Measurements from ENCODE around the gene GPS2.

GPS2 gene

DNA sequence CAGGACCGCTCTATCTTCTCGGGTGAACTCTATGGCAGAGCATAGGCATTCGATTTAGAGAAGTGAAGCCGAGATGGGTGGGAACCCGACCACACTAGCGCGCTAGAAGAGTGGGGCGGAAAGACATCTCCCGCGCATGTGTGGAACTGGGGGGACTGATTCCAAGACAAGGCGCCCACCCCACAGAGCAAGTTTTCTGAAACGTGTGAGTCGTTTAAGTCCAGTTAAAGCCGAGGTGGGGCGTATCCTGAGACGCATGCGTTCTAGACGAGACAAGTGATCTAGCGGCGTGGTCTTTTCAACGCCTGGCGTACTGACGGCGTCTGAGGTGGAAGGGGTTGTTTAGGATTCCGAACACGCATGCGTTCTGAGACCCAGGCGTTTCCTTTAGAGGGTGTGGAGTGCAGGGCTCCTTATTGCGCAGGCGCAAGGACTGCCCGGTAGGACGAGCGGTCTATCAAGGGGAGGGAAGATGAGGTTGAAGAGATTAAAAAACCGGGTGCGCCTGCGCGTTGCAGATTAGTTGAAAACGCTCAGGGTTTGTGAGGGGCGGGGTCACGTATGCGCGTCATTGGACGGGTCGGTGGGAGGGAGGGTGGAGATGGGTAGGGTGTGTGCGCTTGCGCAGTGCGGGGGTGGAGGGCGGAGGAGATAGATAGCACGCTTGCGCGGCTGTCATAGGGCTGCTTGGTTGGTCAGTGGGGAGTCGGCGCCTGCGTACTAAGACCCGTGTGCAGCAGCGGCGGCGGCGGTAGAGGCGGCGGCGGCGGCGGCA is 8.1 kb downstream of the GPS2 start, which contains the start of gene EIF5A:
EIF5A (plus strand) TSS at position 718 of the 775 bp plus-strand sequence. CDS start 2,008 bp downstream, outside the sequence.
- peak within 1 kb of the TSS; percentile 95 for H3K27ac ChIP-seq (ENCODE audit: low read depth, low read length, severe bottlenecking)
- H3K36me3 ChIP-seq (ENCODE audit: control insufficient read depth, insufficient read depth, low read length) = peaks cover 32% of the 10 kb centered on the region
- 1% methylated on average over 52 to 62 of the region's 64 CpGs for WGBS, 2 experiments (ENCODE audit: insufficient coverage in 2 of 2)
- no peaks in the 10 kb centered on the region for H3K9me3 ChIP-seq (ENCODE audit: control insufficient read depth, low read length)
- H3K4me3 ChIP-seq (ENCODE audit: extremely low read depth, insufficient read depth, low read length, poor library complexity, severe bottlenecking) = peak within 1 kb of the TSS; percentile 90
- peaks cover 10% of the 10 kb centered on the region for H3K4me1 ChIP-seq (ENCODE audit: control insufficient read depth, insufficient read depth, low read length, poor library complexity, severe bottlenecking)

DNA sequence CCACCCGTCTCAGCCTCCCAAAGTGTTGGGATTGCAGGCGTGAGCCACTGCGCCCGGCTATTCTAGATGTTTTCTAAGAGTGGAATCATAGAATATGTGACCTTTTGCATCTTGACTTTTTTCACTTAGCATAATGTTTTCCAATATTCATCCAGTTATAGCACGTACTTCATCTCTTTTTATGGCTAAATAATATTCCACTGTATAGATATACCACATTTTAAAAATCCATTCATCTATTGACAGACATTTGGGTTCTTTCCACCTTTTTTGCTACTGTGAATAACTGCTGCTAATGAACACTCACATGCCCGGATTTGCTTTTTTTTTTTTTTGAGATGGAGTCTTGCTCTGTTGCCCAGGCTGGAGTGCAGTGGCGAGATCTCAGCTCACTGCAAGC is 11.0 kb downstream of the GPS2 start:
- WGBS, 2 experiments (ENCODE audit: insufficient coverage in 2 of 2) = 89 to 92% methylated on average over 1 to 2 of the region's 7 CpGs
- H3K9me3 ChIP-seq (ENCODE audit: control insufficient read depth, low read length) = no peaks in the 10 kb centered on the region
- H3K27ac ChIP-seq (ENCODE audit: low read depth, low read length, severe bottlenecking) = no peak overlapping the region
- H3K36me3 ChIP-seq (ENCODE audit: control insufficient read depth, insufficient read depth, low read length) = peaks cover 4% of the 10 kb centered on the region
- no peak overlapping the region for H3K4me3 ChIP-seq (ENCODE audit: extremely low read depth, insufficient read depth, low read length, poor library complexity, severe bottlenecking)
- peaks cover under 1% of the 10 kb centered on the region for H3K4me1 ChIP-seq (ENCODE audit: control insufficient read depth, insufficient read depth, low read length, poor library complexity, severe bottlenecking)

DNA sequence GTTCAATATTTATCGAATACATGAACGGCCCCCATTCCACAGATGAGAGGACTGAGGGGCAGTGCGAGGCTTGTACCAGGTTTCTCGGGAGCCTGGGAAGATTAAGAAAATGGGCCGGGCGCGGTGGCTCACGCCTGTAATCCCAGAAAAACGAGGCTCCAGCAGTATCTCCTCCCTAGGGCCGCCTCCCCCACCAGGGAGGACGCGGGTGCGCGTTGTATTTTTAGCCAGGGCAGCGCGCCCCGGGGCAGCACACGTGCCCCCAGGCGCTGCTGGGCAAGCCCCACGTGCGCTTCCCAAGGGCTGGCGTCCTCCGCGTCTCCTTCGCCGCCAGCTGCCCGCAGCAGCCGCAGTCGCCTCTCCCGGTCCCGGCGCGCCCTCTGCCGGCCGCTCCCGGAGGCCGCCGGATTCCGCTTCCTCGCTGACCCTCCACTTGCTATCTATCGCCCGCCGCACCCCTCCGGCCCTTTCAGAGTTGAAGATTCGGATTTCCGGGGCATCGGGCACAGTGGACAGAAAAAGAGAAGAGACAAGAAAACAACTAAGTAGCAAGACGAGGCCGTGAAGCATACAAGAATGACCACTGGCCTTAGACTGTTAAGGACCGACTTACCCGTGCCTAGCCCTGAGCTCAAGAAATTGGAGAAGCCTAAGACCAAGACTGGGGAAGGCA is 18.8 kb downstream of the GPS2 start:
- H3K9me3 ChIP-seq (ENCODE audit: control insufficient read depth, low read length) = no peaks in the 10 kb centered on the region
- H3K27ac ChIP-seq (ENCODE audit: low read depth, low read length, severe bottlenecking) = no peak overlapping the region
- no peaks in the 10 kb centered on the region for H3K36me3 ChIP-seq (ENCODE audit: control insufficient read depth, insufficient read depth, low read length)
- no peaks in the 10 kb centered on the region for H3K4me1 ChIP-seq (ENCODE audit: control insufficient read depth, insufficient read depth, low read length, poor library complexity, severe bottlenecking)
- 8 to 10% methylated on average over 42 of the region's 51 CpGs for WGBS, 2 experiments (ENCODE audit: insufficient coverage in 2 of 2)
- H3K4me3 ChIP-seq (ENCODE audit: extremely low read depth, insufficient read depth, low read length, poor library complexity, severe bottlenecking) = no peak overlapping the region

DNA sequence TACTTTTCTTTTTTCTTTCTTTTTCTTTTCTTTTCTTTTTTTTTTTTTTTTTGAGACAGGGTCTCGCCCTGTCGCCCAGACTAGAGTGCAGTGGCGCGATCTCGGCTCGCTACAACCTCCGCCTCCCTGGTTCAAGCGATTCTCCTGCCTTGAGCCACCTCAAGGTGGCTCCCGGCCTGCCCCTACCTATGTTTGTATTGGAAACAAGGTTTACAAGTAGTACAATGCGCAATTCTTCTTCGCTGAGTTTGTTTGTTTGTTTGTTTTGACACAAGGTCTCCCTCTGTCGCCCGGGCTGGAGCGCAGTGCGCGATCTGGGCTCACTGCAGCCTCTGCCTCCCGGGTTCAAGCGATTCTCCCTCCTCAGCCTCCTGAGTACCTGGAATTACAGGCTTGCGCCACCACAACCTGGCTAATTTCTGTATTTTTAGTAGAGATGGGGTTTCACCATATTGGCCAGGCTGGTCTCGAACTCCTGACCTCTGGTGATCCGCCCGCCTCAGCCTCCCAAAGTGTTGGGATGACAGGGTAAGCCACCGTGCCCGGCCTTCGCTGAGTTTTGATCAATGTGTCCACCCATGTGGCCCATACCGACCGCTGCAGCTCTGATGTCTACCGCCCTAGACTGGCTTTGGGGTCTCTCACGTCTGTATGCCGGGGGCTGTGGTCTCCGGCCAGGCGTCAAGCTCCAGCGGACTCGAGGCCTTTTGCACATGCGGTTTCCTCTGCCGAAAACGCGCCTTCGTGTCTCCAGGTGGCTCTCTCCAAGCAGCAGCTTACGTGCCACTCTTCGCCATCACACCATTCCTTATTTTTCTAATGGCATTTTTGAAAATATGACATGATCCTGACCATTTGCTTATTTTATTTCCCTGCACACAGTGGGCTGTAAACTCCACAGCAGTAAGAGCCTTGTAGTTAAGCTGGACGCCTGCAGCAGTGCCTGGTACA is 19.7 kb downstream of the GPS2 start:
- H3K36me3 ChIP-seq (ENCODE audit: control insufficient read depth, insufficient read depth, low read length) = no peaks in the 10 kb centered on the region
- WGBS, 2 experiments (ENCODE audit: insufficient coverage in 2 of 2) = 66 to 84% methylated on average over 36 to 38 of the region's 42 CpGs
- no peak overlapping the region for H3K4me3 ChIP-seq (ENCODE audit: extremely low read depth, insufficient read depth, low read length, poor library complexity, severe bottlenecking)
- H3K9me3 ChIP-seq (ENCODE audit: control insufficient read depth, low read length) = no peaks in the 10 kb centered on the region
- H3K4me1 ChIP-seq (ENCODE audit: control insufficient read depth, insufficient read depth, low read length, poor library complexity, severe bottlenecking) = no peaks in the 10 kb centered on the region
- H3K27ac ChIP-seq (ENCODE audit: low read depth, low read length, severe bottlenecking) = no peak overlapping the region

DNA sequence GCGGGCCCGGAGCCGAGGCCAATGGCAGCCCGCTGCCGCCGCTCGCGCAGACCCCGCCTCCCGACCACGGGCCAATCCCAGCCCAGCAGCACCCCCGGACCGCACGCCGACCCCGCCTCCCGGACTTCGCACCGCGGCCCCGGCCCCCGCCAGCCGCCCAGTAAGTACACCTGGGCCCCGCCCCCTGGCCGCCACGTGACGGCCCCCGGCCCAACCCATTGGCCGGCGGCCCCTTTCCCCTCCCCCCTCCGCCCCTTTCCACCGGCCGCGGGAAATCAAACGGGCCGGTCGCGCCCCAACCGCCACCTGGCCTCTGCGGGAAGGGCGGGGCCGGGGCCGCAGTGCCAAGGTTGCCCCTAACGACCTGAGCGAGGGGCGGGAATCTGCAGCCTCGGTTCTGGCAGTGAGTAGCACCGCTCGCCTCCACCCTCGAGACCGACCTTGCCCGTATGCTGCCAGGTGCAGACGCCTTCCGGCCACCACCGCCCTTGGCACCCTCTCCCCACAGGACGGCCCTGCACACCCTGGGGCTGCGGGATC is 20.5 kb downstream of the GPS2 start, which contains the start of gene YBX2:
YBX2 (minus strand) TSS at position 26 of the 540 bp plus-strand sequence. CDS start 139 bp downstream, outside the sequence.
- Histone ChIP-seq H3K4me3 (ENCODE audit: extremely low read depth, insufficient read depth, low read length, poor library complexity, severe bottlenecking) (peak within 1 kb of the TSS; percentile 33), H3K9me3 (ENCODE audit: control insufficient read depth, low read length) (no peaks in the 10 kb centered on the region), H3K36me3 (ENCODE audit: control insufficient read depth, insufficient read depth, low read length) (no peaks in the 10 kb centered on the region), H3K27ac (ENCODE audit: low read depth, low read length, severe bottlenecking) (no peak within 1 kb of the TSS), H3K4me1 (ENCODE audit: control insufficient read depth, insufficient read depth, low read length, poor library complexity, severe bottlenecking) (no peaks in the 10 kb centered on the region)
- WGBS, 2 experiments (ENCODE audit: insufficient coverage in 2 of 2) = 3 to 7% methylated on average over 17 to 29 of the region's 57 CpGs

DNA sequence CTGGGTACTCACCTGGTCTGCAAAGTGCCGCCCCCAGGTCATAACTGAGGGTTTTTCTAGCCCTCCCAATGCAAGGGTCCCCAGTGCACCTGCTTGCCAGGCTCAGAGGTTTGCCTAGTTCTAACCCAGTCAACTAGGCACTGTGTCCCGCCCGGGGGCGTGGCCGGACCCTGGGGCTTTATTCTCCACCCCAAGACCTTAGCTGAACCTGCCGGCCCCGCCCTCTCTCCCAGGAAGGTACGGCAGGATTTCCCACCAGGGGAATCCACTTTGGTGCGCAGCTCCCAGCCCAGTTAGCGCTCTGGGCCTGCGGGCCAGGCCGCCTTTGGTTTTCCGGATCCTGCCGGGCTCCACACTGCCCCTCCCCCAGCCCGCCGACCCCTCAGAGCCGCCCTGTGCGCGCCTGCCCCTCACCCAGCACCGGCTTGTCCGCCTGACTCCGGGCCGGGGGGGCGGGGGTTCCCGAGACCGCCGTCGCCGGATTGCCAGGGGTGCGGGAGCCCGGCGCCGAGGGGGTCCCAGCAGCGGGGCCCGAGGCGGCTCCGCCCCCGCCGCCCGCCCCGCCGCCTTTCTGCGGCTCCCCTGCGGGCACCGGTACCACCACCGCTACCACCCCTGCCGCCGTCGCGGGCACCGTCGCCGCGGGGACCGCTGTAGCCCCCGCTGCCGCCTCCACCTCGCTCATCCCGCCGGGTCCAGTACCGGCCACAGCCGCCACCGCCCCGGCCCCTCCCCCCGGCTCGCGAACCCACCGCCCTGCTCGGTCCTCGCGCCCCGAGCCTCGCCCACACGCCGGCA is 21.1 kb downstream of the GPS2 start:
- Histone ChIP-seq H3K4me3 (ENCODE audit: extremely low read depth, insufficient read depth, low read length, poor library complexity, severe bottlenecking) (peak overlapping the region; percentile 33), H3K36me3 (ENCODE audit: control insufficient read depth, insufficient read depth, low read length) (no peaks in the 10 kb centered on the region), H3K4me1 (ENCODE audit: control insufficient read depth, insufficient read depth, low read length, poor library complexity, severe bottlenecking) (no peaks in the 10 kb centered on the region), H3K27ac (ENCODE audit: low read depth, low read length, severe bottlenecking) (no peak overlapping the region), H3K9me3 (ENCODE audit: control insufficient read depth, low read length) (no peaks in the 10 kb centered on the region)
- WGBS, 2 experiments (ENCODE audit: insufficient coverage in 2 of 2) = 3 to 4% methylated on average over 41 to 61 of the region's 75 CpGs

DNA sequence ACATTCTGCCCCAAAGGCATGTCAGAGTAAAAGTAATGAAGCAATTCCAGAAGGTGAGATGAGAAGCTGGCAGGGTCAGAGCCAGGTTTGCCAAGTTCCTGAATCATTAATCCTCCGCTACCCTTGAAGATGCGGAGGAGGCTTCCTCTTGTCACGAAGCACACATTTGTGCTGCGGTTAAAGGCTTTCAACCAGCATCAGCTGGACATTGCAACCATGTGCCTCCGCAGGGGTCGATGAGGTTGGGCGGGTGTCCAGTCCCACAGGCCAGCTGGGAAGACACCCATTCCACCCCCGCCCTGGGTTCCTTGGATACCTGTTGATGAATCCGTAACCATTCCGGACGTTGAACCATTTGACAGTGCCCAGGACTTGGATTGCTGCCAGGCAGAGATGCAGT is 22.0 kb downstream of the GPS2 start:
- Histone ChIP-seq H3K36me3 (ENCODE audit: control insufficient read depth, insufficient read depth, low read length) (no peaks in the 10 kb centered on the region), H3K4me3 (ENCODE audit: extremely low read depth, insufficient read depth, low read length, poor library complexity, severe bottlenecking) (no peak overlapping the region), H3K4me1 (ENCODE audit: control insufficient read depth, insufficient read depth, low read length, poor library complexity, severe bottlenecking) (no peaks in the 10 kb centered on the region), H3K9me3 (ENCODE audit: control insufficient read depth, low read length) (no peaks in the 10 kb centered on the region), H3K27ac (ENCODE audit: low read depth, low read length, severe bottlenecking) (no peak overlapping the region)
- 96% methylated on average over 6 to 8 of the region's 11 CpGs for WGBS, 2 experiments (ENCODE audit: insufficient coverage in 2 of 2)

DNA sequence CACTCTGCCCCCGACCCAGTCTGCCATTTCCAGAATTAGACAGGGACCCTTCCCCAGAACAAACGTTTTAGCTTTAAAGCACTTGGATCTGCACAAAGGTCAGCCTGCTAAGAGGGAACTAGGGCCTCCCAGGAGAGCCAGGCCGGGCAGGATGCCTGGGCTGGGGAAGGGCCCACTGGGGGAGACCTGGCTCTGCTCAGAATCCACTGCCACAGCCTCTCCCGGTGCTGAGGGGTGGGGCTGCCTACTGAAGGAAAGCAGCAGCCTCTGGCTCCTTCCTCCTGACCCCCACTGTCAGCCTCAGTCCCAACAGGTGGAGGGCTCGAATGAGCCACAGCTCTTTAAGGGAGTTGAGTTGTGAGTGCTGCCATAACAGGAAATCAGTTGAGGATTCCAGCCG is 22.4 kb downstream of the GPS2 start:
- no peak overlapping the region for H3K4me3 ChIP-seq (ENCODE audit: extremely low read depth, insufficient read depth, low read length, poor library complexity, severe bottlenecking)
- H3K36me3 ChIP-seq (ENCODE audit: control insufficient read depth, insufficient read depth, low read length) = no peaks in the 10 kb centered on the region
- H3K9me3 ChIP-seq (ENCODE audit: control insufficient read depth, low read length) = no peaks in the 10 kb centered on the region
- H3K27ac ChIP-seq (ENCODE audit: low read depth, low read length, severe bottlenecking) = no peak overlapping the region
- 50 to 66% methylated on average over 2 to 3 of the region's 6 CpGs for WGBS, 2 experiments (ENCODE audit: insufficient coverage in 2 of 2)
- H3K4me1 ChIP-seq (ENCODE audit: control insufficient read depth, insufficient read depth, low read length, poor library complexity, severe bottlenecking) = no peaks in the 10 kb centered on the region

DNA sequence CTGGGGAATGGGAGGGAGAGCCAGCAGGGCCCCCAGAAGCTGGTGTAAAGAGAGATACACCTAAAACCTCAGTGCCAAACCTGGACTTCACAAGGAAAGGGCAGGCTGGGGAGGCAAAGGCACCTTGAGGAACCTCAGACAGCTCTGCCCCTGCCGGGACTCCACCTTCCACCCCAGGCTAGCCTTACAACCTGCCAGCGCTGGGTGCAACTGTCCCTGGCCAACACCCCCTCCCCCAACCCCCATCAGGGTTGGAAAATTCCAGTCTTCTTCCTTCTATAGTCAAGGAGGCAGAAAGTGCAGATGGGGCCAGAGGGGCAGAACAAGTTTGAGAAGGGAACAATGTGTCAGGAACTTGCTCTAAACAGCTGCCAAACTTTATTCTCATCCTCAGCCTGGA is 23.0 kb downstream of the GPS2 start:
- H3K4me1 ChIP-seq (ENCODE audit: control insufficient read depth, insufficient read depth, low read length, poor library complexity, severe bottlenecking) = no peaks in the 10 kb centered on the region
- no peaks in the 10 kb centered on the region for H3K36me3 ChIP-seq (ENCODE audit: control insufficient read depth, insufficient read depth, low read length)
- 100% methylated on average over 1 of the region's 2 CpGs; no CpG with 5 or more reads in 1 of the 2 experiments for WGBS, 2 experiments (ENCODE audit: insufficient coverage in 2 of 2)
- H3K27ac ChIP-seq (ENCODE audit: low read depth, low read length, severe bottlenecking) = no peak overlapping the region
- H3K4me3 ChIP-seq (ENCODE audit: extremely low read depth, insufficient read depth, low read length, poor library complexity, severe bottlenecking) = no peak overlapping the region
- H3K9me3 ChIP-seq (ENCODE audit: control insufficient read depth, low read length) = no peaks in the 10 kb centered on the region
